ENCODE data around the gene FAIM2.

DNA sequence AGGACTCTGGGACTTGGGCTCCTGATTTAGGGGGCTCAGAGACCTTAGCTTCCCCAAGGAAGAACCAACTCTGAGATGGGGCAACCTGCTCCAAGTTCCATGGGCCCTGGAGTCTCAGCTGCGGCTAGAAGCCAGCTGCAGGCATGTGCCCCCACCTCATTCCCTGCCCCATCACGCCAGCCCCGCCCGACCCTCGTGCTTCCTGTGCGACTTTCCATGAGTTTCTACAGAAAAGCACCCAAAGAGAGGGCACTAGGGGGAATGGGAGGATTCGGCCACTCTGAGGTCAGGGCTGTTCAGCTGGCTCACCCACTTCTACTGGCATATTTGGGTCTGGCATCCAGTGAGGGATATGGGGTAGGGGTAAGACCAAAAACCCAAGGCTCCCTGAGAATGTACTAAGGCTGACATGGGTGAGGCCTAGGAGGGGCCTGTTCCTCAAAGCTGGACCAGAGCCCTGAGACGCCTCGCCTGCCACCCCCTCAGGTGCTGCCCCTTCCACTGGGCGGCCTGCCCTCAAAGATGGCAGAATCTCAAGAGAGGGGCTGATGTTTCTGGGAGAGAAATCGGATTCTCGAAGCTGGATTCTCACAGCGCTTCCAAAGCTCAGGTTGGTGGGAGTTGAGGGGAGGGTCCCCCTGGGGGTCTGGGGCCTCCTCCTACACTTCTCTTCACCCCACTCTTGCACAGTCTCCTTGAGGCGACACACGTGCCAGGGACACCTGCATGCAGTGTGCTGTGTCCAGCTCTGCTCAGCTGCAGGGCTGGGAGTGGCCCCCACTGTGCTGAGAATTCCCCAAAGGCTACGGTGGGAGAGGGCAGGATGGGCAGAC, 22.1 kb downstream of the FAIM2 start:
- TF ChIP-seq, protein P1, sequence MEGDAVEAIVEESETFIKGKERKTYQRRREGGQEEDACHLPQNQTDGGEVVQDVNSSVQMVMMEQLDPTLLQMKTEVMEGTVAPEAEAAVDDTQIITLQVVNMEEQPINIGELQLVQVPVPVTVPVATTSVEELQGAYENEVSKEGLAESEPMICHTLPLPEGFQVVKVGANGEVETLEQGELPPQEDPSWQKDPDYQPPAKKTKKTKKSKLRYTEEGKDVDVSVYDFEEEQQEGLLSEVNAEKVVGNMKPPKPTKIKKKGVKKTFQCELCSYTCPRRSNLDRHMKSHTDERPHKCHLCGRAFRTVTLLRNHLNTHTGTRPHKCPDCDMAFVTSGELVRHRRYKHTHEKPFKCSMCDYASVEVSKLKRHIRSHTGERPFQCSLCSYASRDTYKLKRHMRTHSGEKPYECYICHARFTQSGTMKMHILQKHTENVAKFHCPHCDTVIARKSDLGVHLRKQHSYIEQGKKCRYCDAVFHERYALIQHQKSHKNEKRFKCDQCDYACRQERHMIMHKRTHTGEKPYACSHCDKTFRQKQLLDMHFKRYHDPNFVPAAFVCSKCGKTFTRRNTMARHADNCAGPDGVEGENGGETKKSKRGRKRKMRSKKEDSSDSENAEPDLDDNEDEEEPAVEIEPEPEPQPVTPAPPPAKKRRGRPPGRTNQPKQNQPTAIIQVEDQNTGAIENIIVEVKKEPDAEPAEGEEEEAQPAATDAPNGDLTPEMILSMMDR (conservative IDR thresholded peaks at IDR 0.05 in 1 of 2, IDR thresholded peaks at IDR 0.05 in 1 of 2; ENCODE audit: low read depth in 1 of 2, low read length in 2 of 2), result no peak
- no peak for TF ChIP-seq EZH2 (IDR thresholded peaks at IDR 0.05; ENCODE audit: low read length, missing control alignments)

All from fibroblast of lung (primary cell).